ENCODE measurements around the gene AKAP1.

The AKAP1 gene

GRCh38 chr17:57152967-57153528 lies 68.0 kb downstream of the AKAP1 start:
- no peak overlapping the region for H3K27ac ChIP-seq
- TF ChIP-seq CTCF (conservative IDR thresholded peaks at IDR 0.05): no peak

DNA sequence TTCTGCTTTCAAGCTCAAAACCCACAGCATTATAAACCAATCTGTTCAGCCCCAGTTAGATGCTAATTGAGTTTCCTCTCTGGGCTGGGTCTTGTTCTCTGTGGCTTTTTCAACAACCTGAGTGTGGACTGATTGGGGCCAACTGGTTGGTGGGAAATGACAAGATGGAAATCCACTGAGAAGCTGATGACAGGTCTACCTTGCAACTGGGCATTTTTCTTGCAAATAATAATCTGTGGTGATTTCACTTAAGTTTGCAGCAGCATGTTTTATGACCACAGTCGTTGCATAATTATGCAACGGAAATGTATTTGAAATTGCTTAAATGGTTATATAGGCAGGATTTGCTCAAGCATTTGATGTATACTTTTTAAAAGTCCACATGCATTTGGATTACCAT lies 69.9 kb downstream of the AKAP1 start:
- no peak for TF ChIP-seq CTCF (conservative IDR thresholded peaks at IDR 0.05)
- no peak overlapping the region for H3K27ac ChIP-seq

DNA sequence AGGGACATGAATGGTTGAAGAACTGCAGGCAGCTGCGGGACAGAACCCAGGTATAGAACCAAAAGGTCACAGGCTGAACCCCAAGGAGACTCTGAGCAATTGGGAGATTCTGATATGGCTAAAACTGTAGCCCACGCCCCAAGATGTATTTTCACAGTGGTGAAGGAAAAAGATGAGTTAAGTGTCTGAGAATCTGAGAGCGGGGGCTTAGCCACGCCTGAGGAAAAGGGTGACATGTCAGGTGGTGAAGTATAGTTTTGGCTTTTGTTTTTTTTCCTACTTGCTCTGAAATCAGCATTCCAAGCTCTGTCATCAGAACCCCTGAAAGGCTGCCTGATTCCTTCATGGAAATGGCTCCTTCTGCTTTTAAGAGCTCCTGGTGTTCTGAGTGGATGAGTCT lies 73.3 kb downstream of the AKAP1 start:
- TF ChIP-seq CTCF (conservative IDR thresholded peaks at IDR 0.05): no peak
- H3K27ac ChIP-seq: no peak overlapping the region

DNA sequence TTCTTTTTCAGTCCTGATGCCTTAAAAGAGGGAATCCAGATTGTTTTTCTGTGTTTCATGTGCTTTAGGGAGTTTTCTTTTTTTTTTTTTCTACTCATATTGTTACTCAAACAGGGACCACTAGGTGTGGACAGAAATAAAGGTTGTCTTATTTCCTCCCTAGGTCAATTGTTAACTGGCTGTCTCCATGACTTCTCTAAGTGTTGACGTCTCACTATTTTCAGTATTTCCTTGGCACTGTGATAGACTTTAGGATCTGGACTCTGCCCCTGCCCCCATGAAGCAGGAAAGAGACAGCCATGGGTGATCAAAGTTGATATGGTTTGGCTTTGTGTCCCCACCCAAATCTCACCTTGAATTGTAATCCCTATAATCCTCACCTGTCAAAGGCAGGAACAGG lies 73.7 kb downstream of the AKAP1 start:
- no peak for TF ChIP-seq CTCF (conservative IDR thresholded peaks at IDR 0.05)
- H3K27ac ChIP-seq: no peak overlapping the region

- H3K27ac ChIP-seq: no peak overlapping the region
- no peak for TF ChIP-seq CTCF (conservative IDR thresholded peaks at IDR 0.05)
Observed at GRCh38 chr17:57160624-57161023, 75.6 kb downstream of the AKAP1 start.

DNA sequence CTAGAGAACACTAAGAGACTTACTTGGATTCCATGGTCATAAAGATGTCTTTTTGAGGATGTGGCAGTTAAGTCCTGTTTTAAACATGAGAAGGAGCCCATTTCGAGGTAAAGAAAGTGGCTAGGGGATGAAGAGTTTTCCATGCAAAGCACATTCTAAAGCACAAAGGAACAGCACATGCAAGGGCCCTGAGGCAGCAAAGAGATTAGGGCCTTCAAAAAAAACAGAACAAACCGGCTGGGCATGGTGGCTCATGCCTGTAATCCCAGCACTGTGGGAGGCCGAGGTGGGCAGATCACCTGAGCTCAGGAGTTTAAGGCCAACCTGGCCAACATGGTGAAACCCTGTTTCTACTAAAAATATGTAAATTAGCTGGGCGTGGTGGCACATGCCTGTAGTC lies 79.8 kb downstream of the AKAP1 start:
- no peak overlapping the region for H3K27ac ChIP-seq
- TF ChIP-seq CTCF (conservative IDR thresholded peaks at IDR 0.05): no peak

- H3K27ac ChIP-seq: no peak overlapping the region
- TF ChIP-seq CTCF (conservative IDR thresholded peaks at IDR 0.05): no peak
Observed at GRCh38 chr17:57165754-57166153, 80.7 kb downstream of the AKAP1 start.

Measured in VCaP (cell line).